Measurements from ENCODE around the gene CD300LD.
"Not testable (repeated sequence)": the region's sequence is repeated elsewhere in the genome, so short reads cannot be mapped to it uniquely, and the experiment has no call there.

Gene CD300LD

DNA sequence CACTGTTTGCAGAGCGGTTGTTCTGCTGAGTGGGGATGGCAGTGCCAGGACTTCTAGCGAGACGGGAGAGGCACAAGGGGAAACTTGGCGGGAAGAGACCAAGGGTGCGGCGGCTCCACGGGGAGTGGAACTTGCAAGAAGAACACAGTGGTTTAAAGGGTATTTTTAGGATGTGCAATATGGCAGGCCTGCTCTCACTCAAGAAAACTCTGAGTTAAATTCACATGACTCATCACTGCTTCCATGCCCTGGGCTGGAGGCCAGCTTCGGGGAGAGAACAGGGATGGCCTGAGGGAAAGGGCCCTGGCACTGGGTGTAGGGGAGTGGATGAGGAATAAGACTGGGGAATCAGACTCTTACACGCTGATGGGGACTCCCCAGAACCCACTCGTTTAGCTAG, 13.3 kb upstream of the CD300LD start:
- peak; percentile 87 for DNase-seq

- no peak for DNase-seq
Measured at GRCh38 chr17:74604761-74605160, 12.7 kb upstream of the CD300LD start.

DNA sequence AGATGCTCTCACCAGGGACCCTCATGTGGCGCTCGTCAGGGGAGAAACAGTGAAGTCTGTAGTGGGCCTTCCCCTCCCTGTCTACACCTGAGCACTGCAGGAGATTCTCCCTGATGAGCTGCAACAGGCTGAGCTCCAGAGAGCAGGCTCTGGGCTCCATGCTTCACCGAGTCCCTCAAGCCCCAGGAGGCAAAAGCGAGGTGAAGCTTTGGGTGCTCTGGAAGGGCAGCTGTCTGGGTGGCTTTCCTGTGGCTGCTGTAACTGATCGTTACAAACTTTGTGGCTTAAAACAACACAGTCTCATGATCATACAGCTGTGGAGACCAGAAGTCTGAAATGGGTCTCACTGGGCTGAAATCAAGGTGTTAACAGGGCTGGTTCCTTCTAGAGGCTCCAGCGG, 12.1 kb upstream of the CD300LD start:
- no peak for DNase-seq

- DNase-seq = no peak
Measured at GRCh38 chr17:74603746-74604145, 11.7 kb upstream of the CD300LD start.

DNA sequence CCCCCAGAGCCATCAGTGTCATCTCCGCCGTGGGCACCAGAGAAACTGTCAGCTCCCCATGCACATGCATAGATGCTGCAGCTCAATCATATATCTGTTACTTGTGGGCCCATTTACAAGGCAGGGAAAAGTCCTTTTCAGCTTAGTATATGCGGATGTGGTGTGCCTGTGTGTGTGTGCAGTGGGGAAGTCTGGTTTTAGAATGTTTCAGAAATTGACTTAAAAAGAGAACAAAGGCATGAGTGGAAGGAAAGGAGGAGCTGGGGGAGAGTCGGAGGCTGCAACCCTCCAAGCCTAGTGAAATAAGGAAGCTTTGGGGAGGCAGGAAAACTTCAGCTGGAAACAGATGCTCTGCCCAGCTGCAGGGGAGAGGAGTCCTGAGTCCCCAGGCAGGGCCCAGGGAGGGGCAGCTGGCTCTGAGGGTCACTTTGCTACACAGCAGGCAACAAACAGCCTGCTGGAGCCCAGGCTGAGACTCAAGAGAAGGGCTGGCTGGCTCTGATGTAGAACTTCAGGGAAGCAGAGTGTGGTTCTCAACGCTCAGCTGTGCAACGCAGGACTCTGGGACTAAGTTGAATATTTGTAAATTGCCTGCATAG, 11.1 kb upstream of the CD300LD start:
- peak; percentile 60 for DNase-seq

DNA sequence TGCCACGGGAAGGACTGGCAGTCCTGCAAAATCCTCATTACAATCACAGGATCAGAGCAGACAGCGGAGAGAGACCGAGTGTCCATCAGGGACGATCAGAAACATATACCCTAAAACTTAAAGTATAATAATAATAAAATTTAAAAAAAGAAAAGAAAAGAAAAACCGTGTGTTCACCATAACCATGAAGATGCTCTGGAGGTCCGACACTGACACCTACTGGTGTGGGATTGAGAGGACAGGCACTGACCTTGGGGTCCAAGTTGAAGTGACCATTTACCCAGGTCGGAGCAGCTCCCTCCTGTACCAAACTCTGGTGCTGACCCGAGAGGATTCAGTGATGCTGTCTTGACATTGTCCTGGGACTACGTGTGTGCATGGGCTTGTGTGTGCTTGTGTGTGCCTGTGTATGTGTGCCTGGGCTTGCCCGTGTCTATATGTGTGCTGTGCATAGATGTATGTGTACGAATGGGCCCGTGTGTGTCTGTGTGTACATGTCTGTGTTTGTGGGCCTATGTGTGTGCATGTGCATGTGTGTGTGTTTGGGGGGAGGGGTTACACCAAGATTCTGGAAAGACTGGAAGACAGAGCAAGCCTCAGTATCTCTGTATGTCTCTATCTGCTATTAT, 10.0 kb upstream of the CD300LD start:
- peak; percentile 74 for DNase-seq

DNA sequence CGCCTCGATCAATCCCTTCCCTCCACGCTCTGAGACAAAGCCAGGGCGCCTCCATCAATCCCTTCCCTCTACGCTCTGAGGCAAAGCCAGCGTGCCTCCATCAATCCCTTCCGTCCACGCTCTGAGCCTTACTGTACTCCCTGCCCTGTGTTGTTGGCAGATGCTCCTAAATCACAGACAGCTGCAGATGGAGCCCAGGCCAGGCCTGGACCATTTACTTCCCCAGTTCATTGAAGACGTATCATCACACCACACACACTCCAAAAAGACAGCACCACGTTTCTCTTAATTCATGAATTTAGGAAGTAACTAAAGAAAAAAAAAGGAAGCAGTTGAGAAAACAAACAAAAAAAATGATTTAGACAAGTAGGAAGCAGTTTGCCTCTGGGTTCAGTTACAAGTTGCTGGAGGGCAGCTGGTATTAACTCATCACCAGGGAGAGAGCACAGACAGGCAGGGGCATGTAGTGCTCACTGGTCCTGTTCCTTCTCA, 7.4 kb upstream of the CD300LD start:
- peak; percentile 82 for DNase-seq

- peak; percentile 71 for DNase-seq
Measured at GRCh38 chr17:74599023-74599399, 6.9 kb upstream of the CD300LD start.

GRCh38 chr17:74598346-74599022, 6.4 kb upstream of the CD300LD start:
- no peak for DNase-seq

GRCh38 chr17:74597069-74597790, 5.1 kb upstream of the CD300LD start:
- peak; percentile 75 for DNase-seq

GRCh38 chr17:74595037-74595750, 3.1 kb upstream of the CD300LD start:
- DNase-seq = no peak

DNA sequence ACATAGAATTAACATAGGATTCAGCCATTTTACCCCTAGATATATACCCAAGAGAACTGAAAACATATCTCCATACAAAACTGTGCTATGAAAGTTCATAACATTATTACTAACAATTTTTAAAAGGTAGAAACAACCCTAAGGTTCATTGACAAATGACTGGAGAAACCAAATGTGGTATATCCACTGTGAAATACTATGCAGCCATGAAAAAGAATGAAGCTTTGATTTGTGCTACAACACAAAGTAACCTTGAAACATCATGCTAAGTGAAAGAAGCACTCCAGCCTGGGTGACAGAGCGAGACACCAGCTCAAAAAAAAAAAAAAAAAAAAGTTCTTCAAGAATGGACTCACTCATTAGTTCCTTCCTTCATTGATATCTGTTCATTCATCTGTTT, 580 bp downstream of the CD300LD start:
- DNase-seq = no peak

DNA sequence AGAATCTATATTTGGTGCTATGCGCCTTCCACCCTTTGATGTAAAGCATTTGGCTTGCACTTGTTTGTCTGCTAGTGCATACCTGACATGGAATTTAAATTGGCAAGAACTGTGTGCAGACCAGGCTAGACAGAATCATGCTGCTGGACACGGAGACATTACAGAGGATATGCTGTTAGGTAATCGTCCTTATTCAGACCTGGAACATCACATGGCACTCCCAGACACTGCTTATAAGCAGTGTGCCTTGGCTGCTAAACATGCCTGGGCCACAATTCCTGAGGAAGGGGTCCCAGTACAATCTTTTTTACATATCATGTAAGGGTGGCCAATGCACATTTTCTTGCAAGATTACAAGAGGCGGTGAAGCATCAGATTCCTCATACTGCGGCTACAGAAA, 6.4 kb downstream of the CD300LD start:
- DNase-seq = no peak

DNA sequence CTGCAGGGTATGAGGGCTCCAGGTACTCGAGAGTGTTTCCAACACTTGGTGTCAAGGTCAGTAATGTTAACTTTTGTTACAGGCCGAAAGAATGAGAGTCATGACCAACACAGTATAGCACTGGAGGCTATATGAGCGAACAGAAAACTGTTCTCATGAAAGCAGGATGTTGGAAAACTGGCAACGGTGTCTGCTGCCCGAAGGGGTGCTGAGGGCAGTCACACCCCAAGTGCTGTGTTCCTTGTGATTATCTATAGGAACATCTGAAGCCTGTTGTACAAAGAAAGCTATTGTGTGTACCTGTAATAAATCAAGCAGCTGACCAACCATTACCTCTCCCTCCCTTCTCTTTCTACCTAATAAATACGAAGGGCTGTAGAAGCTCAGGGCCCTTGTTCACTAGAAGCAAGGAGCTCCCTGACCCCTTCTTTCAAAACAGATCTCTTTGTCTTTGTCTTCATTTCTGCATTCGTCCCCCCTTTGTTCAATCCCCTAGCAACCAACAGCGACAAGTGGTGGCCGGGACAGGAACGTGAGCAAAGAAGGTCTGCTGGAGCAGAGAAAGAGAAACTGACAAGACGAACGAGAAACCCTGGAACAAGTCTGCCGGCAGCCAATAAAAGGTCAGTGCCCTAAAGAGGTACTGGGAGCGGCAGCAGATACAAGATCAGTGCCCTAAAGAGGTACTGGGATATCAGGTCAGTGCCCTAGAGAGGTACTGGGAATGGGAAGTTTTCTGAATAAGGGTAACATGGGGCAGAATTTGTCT, 7.6 kb downstream of the CD300LD start:
- no peak for DNase-seq

DNA sequence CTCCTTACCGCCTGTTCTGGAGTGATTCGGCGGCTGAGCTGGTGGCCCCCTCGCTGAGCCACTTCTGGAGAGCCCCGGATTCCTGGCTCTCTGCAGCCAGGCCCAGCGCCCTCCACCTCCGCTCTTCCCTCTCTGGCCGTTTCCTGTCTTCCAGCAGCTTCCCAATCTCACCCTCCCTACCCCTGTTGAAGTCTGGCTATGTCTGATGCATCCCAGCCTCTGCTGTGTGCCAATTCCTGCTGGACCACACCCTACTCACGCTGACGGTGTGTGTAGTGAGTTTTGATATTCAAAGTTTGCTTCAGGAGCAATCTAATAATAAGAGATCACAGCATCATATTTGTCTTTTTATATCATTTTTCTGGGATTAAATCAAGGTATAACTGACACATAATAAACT, 9.4 kb downstream of the CD300LD start:
- no peak for DNase-seq

DNA sequence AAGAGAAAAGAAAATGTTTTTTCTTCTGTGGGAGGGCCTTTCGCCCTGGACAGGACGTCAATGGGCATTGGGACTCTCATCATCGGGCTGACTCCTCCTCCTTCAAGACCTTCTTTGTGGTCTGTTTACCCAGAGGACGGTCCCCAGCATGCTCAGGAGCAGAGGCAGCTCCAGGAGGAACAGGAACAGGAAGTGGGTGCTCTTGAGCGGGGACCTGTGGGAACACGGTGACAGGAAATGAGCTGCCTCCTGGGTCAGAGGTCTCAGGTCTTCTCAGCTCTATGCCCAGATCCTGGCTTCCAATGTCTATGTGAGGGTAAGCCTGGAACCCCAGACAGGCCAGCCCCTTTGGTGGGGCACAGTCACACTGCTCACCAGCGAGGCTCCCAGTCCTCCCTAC, 12.2 kb downstream of the CD300LD start:
- DNase-seq = peak; percentile 47

- DNase-seq = peak; percentile 54
Measured at GRCh38 chr17:74578979-74579378, 13.1 kb downstream of the CD300LD start.

DNA sequence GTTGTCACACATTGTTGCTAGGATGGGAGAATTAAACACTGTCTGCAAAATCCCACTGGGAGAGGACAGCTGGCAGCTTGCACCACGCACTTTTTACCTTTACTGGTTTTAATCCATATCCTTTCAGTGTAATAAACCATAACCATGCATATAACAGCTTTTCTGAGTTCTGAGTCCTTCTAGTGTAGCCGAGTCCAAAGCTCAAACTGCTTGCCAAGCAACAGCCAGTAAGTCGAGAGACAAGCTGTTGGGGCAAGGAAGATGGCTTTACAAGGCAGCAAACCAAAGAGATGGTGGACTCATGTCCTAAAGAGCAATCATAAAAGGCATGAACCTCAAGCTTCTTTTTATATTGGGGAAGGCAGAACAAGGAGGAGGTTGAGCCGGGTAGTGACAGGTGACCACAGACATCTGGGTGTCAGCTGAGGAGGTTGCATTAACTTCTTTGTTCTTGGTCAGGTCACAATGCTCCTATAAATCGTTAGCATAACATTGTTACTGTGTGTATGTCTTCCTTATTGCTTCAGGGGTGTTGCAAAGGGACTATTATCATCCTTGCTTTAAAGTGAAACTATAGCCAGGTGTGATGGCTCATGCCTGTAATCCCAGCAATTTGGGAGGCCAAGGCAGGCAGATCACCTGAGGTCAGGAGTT, 17.5 kb downstream of the CD300LD start:
- no peak for DNase-seq

DNA sequence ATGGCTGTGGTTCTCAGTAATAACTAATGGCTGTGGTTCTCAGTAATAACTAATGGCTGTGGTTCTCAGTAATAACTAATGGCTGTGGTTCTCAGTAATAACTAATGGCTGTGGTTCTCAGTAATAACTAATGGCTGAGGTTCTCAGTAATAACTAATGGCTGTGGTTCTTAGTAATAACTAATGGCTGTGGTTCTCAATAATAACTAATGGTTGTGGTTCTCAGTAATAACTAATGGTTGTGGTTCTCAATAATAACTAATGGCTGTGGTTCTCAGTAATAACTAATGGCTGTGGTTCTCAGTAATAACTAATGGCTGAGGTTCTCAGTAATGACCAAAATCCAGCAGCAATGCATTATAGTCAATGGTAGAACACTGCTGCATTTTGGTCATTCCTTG, 18.4 kb downstream of the CD300LD start:
- not testable (repeated sequence) for DNase-seq

- no peak for DNase-seq
Measured at GRCh38 chr17:74573169-74573568, 18.9 kb downstream of the CD300LD start.

DNA sequence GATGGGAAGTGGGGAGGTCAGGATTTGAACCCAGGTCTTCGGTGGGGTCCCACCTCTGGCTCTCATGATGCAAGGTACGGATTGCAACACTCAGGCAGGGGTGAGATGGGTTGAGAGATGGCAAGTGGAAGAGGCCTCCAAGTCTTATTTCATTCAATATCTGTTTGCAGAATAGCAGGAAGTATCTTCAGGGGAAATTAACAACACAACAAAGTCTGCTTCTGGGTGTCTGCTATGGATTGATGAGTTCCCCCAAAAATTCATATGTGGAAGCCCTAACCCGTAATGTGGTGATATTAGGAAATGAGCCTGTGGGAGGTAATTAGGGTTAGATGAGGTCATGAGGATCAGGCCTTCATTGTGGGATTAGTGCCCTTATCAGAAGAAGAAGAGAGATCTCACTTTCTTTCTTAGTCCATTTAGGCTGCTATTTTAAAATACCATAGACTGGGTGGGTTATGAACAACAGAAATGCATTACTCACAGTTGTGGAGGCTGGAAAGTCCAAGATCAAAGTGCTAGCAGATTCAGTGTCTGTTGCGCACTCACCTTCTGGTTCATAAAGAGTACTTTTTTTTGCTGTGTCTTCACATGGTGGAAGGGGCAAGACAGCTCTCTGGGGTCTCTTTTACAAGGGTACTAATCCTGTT, 20.3 kb downstream of the CD300LD start:
- peak; percentile 72 for DNase-seq
